Raji (cell line): Measurements from ENCODE around the gene ABTB1.
A peak's percentile ranks its signal among the peaks of the same experiment; 100 is the strongest.

ENCODE experiments used
- POLR2A ChIP-seq: IDR thresholded peaks from 2 replicates; pipeline ENCODE4 v1.6.1; 2011; ENCODE audit warnings: low read depth, low read length, control low read depth; ENCODE audit not compliant: insufficient read depth

ABTB1 gene

DNA sequence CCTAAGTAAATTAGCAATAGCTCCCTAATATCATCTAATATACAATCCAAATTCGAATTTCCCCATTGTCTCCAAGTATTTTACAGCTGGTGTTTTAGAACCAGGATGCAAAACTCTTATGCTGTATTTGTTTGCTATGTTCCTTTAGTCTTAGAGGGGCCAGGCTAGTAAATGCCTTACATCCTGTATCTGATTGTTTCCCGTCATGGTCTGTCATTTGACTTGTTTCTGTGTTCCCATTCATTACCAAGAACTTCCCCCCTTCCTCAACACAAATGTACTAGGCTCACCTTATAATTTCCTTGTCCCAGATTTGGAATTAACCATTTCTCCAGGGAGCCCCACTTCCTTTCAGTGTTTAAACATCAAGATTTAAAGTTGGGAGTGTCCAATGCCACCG lies 54.1 kb downstream of the ABTB1 start:
- TF ChIP-seq POLR2A: no peak

DNA sequence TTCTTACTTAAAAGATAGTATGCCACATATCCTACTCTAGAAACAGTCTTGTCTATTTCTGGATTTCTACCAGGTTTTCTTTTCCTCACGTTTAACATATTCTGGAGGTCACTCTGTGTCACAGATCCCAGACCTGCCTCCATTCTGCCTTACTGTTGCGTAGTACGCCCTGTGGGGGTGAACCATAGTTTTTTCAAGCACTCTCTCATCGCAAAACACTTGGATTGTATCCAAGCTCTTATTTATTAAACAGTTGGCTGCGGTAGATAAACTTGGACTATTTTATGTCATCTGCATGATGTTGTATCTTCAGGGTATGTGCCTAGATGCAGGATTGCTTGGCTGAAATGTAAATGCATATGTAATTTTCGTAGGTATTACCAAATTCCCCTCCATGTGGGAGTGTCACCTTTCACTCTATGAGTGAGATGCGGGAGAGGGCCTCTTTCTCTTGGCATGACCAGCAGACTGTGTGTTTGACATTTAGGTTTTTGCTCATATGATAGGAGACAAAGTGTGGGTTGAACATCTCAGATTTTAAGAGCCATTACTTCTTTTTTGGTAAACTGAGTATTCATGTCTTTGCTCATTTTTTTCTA lies 55.8 kb downstream of the ABTB1 start:
- no peak for TF ChIP-seq POLR2A

DNA sequence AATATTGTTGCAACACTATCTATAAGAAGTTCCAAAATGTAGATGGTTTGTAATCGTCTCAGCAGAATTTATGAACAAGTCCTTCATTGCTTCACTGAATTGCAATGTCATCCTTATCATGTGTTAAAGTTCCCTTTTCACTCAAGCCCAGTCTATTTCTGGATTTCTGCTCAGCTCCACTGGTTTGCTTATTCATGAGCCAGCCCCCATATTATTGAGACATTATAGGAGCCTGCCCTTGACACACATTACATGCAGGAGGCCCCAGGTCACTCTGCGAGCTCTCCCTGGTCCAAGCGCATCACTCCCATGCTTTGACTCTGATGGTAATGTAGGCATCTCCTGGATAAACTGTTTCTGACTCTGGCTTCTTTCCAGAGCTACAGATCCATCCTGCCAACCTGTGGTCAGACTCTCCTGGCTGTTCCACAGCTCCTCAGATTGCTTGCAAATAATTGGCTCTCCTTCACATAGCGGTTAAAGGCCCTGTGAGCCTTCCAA lies 56.9 kb downstream of the ABTB1 start:
- TF ChIP-seq POLR2A: peak; percentile 59

GRCh38 chr3:127730171-127730570 lies 57.4 kb downstream of the ABTB1 start:
- no peak for TF ChIP-seq POLR2A
